KOPT-K1 (cell line): ENCODE data around the gene PIK3R3.

ENCODE experiments used
- H3K27ac ChIP-seq: fragments of 200-600 bp; sonication (generic); 2 replicates; pipeline ENCODE4 v1.5.1; 2016; ENCODE audit warnings: antibody characterized with exemption, mild to moderate bottlenecking, low read depth, low read length; ENCODE audit not compliant: poor library complexity, severe bottlenecking
- H3K36me3 ChIP-seq: fragments of 200-600 bp; sonication (generic); 2 replicates; pipeline ENCODE4 v1.5.1; 2017; ENCODE audit warnings: antibody characterized with exemption, mild to moderate bottlenecking, low read length, moderate library complexity; ENCODE audit not compliant: insufficient read depth
- H3K9me3 ChIP-seq: fragments of 200-600 bp; sonication (generic); 2 replicates; pipeline ENCODE4 v1.5.1; 2017; ENCODE audit warnings: antibody characterized with exemption, low read length, mild to moderate bottlenecking; ENCODE audit not compliant: insufficient read depth, poor library complexity, severe bottlenecking

Gene PIK3R3

DNA sequence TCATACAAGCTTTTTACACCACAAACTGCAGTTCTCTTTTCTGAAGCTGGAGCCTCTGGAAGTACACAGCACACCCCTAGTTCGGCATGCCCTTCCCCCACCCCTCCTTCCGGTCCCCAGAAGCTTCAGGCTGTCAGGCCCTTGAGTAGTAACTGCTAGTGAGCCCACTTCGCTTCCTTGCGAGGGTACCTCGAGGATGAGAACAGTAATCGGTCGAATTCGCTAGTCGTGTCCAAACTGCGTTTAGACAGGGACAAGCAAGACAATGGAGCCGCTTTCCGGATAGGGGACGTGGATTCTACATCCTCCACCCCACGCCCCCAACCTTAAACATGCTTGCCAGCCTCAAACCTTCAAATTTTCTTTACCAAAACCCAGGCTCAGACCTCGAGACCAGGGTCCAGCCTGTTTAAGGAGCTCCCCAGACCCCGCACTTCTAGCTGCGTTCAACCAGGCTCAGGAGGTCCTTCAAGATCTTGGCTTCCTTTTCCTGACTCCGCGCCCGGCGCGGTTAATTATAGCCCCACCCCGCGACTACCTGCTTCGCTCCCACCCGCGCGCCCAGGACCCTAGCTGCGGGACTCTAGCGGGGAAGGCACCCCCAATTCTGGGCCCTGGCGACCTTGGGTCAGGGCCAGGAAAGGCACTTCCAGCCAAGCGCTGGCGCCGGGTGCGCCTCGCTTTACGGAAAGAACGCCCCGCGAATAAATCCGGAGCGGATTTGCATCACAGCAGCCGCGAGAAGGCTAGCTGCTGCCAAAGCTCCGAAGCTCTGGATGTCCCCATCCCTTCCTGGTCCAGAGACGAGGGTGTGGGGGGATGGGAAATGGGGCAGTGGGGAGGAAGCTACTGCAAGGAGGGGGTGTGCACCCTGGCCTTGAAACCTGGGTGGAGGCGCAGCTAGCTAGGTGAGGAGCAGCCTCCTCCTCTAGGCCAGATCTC is 34.4 kb upstream of the PIK3R3 start:
- H3K9me3 ChIP-seq = no peaks in the 10 kb centered on the region
- no peaks in the 10 kb centered on the region for H3K36me3 ChIP-seq
- no peak overlapping the region for H3K27ac ChIP-seq

DNA sequence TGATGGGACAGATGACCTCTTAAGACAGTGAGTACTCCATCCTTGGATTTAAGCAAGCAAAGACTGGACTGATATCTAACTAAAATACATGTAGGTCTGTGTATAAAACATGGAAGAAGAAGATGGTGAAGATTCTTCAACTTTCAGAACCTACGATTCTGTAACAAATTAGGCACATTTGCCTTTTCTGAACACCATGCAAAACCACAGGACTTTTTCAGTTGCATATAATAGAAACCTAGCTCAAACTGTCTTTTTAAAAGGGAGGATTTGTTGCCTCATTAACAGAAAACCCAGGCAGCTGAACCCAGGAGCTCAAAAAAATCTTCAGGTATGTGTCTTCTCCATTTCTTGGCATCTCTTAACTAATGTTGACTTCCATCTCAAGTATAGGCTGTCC is 27.8 kb upstream of the PIK3R3 start:
- no peaks in the 10 kb centered on the region for H3K36me3 ChIP-seq
- H3K27ac ChIP-seq = no peak overlapping the region
- no peaks in the 10 kb centered on the region for H3K9me3 ChIP-seq

DNA sequence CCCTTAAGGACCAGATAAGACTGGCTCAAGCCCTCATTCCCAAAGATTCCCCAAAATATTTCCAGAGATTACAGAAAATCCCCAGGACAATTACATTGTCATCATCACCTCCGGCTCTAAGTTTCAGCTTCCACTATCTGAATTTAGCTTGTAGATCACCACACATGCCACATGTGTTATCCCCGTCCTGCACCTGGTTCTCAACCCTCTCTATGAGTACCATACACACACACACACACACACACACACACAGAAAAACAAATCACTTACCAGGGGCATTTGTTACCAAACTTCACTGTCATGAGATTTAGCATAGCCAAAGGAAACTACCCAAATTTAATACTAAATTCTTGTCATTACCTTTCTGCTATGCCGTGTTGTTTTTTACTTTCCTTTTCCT is 27.1 kb upstream of the PIK3R3 start:
- Histone ChIP-seq H3K9me3 (no peaks in the 10 kb centered on the region), H3K36me3 (no peaks in the 10 kb centered on the region), H3K27ac (no peak overlapping the region)

DNA sequence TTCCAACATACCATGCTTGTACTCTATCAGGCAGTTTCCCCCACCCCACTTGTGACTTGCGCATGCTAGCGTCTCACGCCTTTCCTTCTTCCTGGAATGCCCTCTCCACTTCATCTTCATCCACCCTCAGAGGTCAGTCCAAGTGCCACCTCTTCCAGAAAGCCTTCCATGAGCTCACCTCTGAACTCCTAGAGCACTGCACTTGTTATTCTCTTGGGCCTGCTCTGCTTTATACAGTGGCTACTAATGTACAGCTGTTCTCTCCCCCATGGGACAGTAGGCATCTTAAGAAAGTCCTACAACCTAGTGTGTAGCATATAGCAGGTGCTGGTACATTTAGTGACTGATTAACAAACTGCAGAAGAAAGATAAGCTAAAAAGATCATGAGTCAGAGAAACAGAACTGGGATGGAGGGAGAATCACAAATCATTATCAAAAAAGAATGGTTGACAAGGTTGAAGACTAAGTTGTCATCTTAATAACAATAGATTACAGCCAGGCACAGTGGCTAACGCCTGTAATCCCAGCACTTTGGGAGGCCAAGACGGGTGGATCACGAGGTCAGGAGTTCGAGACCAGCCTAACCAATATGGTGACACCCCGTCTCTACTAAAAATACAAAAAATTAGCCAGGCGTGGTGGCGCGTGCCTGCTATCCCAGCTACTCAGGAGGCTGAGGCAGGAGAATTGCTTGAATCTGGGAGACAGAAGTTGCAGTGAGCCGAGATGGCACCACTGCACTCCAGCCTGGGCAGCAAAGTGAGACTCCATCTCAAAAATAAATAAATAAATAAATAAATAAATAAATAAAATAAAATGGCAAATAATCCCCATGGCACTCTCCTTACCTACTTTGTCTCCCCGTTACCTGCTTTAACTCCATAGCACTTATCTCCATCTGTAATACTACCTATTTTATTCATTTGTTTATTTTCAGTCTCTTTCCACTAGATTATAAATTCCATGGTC is 26.2 kb upstream of the PIK3R3 start:
- Histone ChIP-seq H3K9me3 (no peaks in the 10 kb centered on the region), H3K27ac (no peak overlapping the region), H3K36me3 (no peaks in the 10 kb centered on the region)

DNA sequence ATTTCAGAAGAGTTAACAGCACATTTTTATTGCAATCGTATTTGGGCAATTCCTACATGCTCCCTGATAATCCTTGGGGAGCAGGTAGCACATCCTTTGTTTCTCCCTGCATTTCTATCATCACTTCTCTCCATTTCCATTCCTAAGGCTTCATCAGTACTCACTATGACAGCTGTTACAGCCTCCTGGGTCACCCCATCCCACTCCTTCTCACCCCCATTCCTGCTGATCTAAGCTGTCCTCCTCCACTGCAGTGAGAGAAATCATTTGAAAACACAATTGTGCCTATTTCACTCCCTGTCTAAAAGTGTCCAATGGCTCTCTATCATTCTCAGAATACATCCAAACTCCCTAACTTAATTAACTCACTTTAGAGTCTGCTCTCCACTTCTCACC is 25.5 kb upstream of the PIK3R3 start:
- no peaks in the 10 kb centered on the region for H3K9me3 ChIP-seq
- no peak overlapping the region for H3K27ac ChIP-seq
- H3K36me3 ChIP-seq = no peaks in the 10 kb centered on the region

DNA sequence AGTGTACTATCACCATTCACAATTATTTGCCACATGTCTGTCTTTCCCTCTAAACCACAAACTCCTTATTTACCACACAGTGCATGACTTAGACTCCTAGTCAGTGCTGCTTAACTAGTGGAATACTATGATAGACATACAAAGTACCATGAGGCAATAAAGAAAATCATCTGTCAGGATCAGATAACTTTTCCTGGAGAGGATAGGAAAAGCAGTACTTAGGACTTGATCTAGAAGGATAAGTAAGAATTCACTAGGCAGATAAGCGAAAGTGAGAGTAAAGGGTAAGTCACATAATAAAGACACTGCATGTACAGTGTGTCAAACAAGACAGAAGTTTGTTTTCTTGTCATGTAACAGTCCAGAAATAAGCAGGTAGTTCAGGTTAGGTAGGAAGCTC is 21.3 kb upstream of the PIK3R3 start:
- Histone ChIP-seq H3K36me3 (no peaks in the 10 kb centered on the region), H3K9me3 (no peaks in the 10 kb centered on the region), H3K27ac (no peak overlapping the region)

DNA sequence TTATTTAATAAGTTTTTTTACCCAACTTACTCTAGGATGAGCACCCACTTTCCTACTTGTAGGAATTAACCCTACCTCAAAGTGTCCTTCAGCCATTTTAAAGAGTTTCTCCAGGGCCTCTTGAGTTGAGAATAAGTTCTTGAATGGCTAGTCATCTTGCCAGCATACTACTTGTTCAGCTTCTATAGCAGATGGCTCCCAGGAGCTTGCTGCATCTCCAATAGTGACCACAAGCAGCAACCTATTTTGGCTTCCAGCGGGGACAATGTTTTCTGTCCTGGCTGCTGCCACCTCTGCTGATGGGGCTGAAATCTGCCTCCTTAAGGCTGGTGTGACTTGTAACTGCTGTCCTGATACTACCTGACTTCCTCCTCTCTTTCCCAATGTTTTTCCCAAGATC is 20.8 kb upstream of the PIK3R3 start:
- no peaks in the 10 kb centered on the region for H3K36me3 ChIP-seq
- H3K27ac ChIP-seq = no peak overlapping the region
- no peaks in the 10 kb centered on the region for H3K9me3 ChIP-seq

DNA sequence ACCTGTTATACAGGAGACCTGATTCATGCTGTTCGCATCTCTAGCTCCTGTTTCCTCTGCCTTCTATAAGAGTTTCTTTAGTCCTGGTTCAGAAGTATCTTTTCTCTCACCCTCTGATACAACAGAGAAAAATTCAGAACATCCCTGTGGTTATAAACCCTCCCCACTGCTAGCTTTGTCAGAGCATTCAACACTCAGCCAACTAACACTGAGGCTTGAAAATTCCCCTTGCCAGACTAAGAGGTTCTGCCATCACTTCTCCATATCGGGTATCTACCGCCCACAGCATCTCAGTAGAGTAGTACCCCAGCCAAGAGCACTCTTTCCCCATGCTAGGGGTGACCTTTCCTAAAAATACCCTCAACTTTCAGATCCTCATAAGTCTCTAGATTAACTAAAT is 19.6 kb upstream of the PIK3R3 start:
- Histone ChIP-seq H3K36me3 (no peaks in the 10 kb centered on the region), H3K9me3 (no peaks in the 10 kb centered on the region), H3K27ac (no peak overlapping the region)

DNA sequence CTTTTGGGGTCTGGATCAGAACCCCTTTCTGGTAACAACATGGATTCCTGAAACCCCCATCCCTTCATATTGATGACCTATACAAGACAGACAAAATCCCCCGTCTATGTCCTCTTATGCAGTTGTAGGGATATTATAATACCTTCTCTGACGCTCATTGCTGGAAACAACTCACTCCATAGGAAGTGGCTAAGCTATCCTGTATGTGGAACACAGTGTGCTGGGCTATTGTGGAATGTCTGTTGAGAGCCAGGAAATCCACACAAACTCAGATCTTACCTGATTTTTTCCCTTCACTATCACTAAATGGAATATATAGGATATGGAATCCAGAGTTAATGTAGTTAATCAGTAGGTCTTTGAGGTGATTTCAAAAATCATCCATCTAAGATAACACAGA is 17.7 kb upstream of the PIK3R3 start:
- no peak overlapping the region for H3K27ac ChIP-seq
- no peaks in the 10 kb centered on the region for H3K9me3 ChIP-seq
- H3K36me3 ChIP-seq = no peaks in the 10 kb centered on the region

DNA sequence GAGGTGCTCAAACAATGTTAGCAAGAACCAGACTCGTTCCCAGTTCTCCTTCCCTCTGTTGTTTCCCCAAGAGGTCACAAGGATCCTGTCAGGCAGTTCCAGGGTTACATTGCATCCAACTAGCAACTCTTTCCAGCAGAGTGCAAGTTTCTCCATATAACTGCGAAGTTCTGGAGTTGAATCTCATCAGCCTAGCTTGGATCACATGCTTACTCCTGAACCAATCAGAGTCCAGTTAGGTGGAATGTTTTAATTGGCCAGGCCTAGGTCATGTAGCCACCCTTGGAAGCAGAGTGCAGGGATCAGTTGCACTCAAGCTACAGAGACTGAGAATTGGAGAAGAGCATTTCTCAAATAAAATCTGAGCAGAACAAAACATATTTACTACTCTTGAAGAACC is 15.9 kb upstream of the PIK3R3 start:
- H3K9me3 ChIP-seq = no peaks in the 10 kb centered on the region
- H3K27ac ChIP-seq = no peak overlapping the region
- H3K36me3 ChIP-seq = no peaks in the 10 kb centered on the region

DNA sequence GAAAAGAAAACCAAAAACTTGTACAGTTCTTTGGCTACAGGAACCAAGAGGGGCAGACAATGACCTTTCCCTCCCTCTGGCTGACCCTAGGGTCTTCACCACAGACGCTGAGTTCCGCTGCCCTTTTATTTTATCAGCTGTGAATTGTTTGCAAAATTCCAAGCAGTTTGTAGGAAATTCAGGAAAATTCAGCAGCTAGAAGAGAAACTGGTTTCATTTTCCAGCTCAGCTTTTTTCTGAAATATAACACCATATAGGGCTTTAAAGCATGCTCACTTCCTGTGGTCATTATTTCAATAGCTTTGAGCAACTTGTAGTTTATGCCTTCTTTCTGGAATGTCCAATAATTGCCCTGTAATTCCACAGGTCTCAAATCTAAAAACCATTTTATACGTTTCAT is 5.5 kb upstream of the PIK3R3 start:
- no peak overlapping the region for H3K27ac ChIP-seq
- no peaks in the 10 kb centered on the region for H3K9me3 ChIP-seq
- no peaks in the 10 kb centered on the region for H3K36me3 ChIP-seq

DNA sequence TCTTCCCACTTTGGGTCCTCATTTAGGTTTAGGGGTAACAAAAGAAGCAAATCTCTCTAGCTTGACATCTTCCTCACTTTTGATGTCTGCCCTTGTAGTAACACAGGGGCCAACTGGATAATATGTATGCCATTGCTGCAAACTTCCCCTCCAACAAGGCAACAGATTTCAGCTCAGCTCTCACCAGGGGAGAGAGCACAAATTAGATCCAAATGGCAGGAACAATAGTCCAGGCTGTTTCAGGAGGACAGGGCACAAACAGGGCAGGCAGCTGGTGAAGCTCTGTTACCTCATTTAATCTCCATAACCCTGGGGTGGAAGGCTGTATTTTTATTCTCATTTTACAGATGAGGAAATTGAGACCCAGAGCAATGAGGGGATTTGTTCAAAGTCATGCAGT is 4.3 kb upstream of the PIK3R3 start:
- no peaks in the 10 kb centered on the region for H3K9me3 ChIP-seq
- no peak overlapping the region for H3K27ac ChIP-seq
- H3K36me3 ChIP-seq = no peaks in the 10 kb centered on the region

DNA sequence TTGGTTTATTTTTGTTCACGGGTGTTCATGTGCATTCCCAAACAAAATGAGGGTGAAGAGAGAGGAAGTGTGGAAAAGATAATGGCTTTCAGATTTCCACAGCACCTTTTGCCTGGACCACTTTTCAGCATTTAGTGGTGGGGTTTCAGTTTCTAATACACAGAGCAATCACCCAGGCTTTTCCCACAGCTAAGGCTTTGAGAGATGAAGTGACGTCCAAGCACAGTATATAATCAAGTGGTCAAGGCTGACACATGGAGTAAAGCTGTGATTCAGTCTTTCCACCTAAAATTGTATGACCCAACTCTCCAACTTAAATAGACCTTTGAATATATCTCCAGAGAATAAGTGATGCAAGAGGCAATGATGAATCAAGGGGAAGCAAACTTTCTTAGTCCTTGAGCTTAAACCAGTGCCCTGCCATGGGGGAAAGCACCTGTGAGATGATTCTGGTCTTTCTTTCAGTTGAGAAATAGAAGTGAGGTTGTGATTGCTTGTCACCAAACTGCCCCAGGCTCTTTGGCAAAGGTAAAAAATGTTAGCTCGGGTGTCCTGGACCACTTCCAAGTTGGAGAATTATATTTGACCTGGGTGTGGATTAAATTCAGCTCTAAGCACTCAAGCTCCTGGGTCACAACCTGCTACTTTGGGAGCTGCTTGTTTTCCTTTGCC is 2.4 kb upstream of the PIK3R3 start:
- Histone ChIP-seq H3K36me3 (no peaks in the 10 kb centered on the region), H3K9me3 (no peaks in the 10 kb centered on the region), H3K27ac (no peak overlapping the region)

DNA sequence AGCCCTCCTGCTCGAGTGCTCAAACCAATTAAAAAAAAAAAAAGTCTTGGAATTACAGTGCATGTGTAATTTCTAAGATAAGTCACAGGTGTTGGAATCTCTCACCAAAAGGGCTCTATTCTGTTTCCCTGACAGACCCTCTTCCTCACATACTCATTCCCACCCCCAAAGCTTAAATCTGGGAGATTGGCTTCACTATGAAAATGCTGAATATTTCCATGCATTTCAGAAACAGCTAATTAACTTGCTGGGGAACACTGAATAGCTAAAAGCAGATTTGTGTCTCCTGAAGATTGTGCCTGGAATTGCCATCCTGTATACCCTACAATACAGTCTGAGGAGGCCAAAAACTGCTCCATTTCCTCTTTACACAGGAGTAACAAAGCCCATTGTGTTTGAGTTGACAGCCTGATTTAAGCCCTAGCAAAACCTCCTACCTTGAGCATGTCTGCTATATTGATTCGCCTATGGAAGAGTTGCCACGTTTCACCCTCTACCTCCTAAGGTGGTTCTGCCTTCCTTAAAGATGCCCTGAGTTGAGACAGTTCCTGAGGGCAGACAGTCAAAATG is 1.4 kb upstream of the PIK3R3 start:
- Histone ChIP-seq H3K9me3 (no peaks in the 10 kb centered on the region), H3K27ac (peak overlapping the region; percentile 94), H3K36me3 (no peaks in the 10 kb centered on the region)
